ENCODE results near the gene B3GNT7. TPM values are rescaled to one million over a fixed set of nuclear protein-coding genes. Genes with fewer than 3 reads are reported as not detected.

B3GNT7 gene
- total and polyA plus RNA-seq, 2 of the 4 experiments (the other 2 are of a cell fraction) = under 0.01 to 0.03 TPM

DNA sequence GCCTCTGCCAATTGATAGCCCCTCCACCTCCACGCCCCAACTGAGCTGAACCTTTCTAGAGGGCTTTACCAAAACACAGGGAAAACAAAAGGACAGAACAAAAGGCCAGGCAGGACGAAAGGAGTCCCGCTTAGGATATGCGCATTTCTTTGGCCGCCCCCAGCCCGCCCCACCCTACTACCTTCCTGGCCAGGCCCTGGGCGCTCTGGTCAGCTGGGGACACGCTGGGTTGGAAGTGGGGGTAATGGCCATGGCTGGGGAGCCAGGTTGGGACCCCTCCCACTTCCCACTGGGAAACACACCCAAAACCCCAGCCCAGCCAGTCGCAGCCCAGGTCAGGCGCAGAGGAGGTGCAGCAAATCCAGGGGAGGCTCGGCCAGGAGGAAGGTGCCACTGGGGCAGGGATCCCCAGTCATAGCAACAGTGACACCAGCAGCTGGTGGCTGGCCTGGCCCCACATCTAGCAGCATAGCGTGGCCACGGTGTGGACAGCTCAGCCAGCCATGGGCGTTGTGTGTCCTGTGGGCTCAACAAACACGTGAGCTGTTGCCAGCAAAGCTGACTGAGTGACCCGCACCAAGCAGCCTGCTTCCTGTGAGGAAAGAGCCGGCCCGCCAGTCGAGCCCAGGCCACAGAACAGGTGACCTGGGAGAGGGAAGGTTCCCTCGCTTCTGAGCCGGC is 24.6 kb upstream of the B3GNT7 start:
- H3K9me1 ChIP-seq (ENCODE audit: insufficient read depth, low read length) = no peaks in the 10 kb centered on the region
- no peak overlapping the region for H3K27ac ChIP-seq (ENCODE audit: insufficient read depth, low read length)
- ATAC-seq (ENCODE audit: low read depth) (no peak), DNase-seq (no peak)
- H4K91ac ChIP-seq (ENCODE audit: insufficient read depth, low read depth, low read length) = no peak overlapping the region
- no peak overlapping the region for H2BK5ac ChIP-seq (ENCODE audit: low read depth, low read length, poor library complexity, severe bottlenecking)
- H4K5ac ChIP-seq (ENCODE audit: low read depth, low read length) = no peak overlapping the region
- H3K18ac ChIP-seq (ENCODE audit: low read depth, low read length) = no peak overlapping the region
- no peaks in the 10 kb centered on the region; the same call in 1 of the 2 replicates for H3K36me3 ChIP-seq (ENCODE audit: control insufficient read depth, insufficient read depth, low read length)
- no peak overlapping the region for H2AFZ ChIP-seq (replicated peaks; ENCODE audit: low read length, poor library complexity)
- no peak overlapping the region for H3K23ac ChIP-seq (ENCODE audit: low read depth, low read length)
- in situ Hi-C loops (cut with MboI; ENCODE audit: low sequenced_read_pairs) = no loop called here
- H3K9me3 ChIP-seq (ENCODE audit: control insufficient read depth, insufficient read depth, low read length) = no peaks in the 10 kb centered on the region
- H3K14ac ChIP-seq (replicated peaks; ENCODE audit: low read depth, low read length) = no peak overlapping the region
- H4K20me1 ChIP-seq (ENCODE audit: insufficient read depth, low read length) = no peaks in the 10 kb centered on the region
- ChIA-PET POLR2A (ENCODE audit: unreplicated experiment) (no interaction called here), CTCF (no interaction called here)
- no peak overlapping the region for H3K4me2 ChIP-seq (ENCODE audit: low read depth, low read length)
- H3K4me3 ChIP-seq (ENCODE audit: insufficient read depth, low read depth, low read length) = no peak overlapping the region
- BruUV-seq (replicated peaks) = no TSS peak
- H2AK5ac ChIP-seq (ENCODE audit: low read depth, low read length) = no peak overlapping the region
- H3K4ac ChIP-seq (ENCODE audit: low read depth, low read length) = no peak overlapping the region
- no peak overlapping the region for H3K9ac ChIP-seq (ENCODE audit: low read depth, low read length)
- no peak overlapping the region for H2BK20ac ChIP-seq (ENCODE audit: low read depth, low read length)
- peaks cover 2% of the 10 kb centered on the region; the same call in 1 of the 2 replicates for H3K27me3 ChIP-seq (ENCODE audit: control insufficient read depth, insufficient read depth, low read length)
- no peak overlapping the region for H4K8ac ChIP-seq (ENCODE audit: low read depth in 2 of 2, low read length in 2 of 2)
- no peaks in the 10 kb centered on the region for H3K79me1 ChIP-seq (ENCODE audit: low read depth in 1 of 2, low read length in 2 of 2)
- WGBS, 2 experiments (ENCODE audit: extremely low coverage in 2 of 2, insufficient read length in 1 of 2) = 84% methylated on average over 4 of the region's 21 CpGs; no CpG with 5 or more reads in 1 of the 2 experiments
- no peak overlapping the region for H3K56ac ChIP-seq (ENCODE audit: extremely low read depth, insufficient read depth, low read length)
- H2AK9ac ChIP-seq (replicated peaks; ENCODE audit: low read depth, low read length, poor library complexity) = peak overlapping the region; percentile 13
- H3K4me1 ChIP-seq (ENCODE audit: control insufficient read depth, insufficient read depth, low read length) = peaks cover 2% of the 10 kb centered on the region; the same call in 1 of the 2 replicates
- no peak overlapping the region for H2BK120ac ChIP-seq (ENCODE audit: low read depth, low read length)
- H2BK15ac ChIP-seq (ENCODE audit: low read depth, low read length) = no peak overlapping the region
- intact Hi-C loops (cut with micrococcal nuclease) = no loop called here
- TF ChIP-seq RAD21 (IDR thresholded peaks at IDR 0.05; ENCODE audit: low read length) (no peak), CHD1 (IDR thresholded peaks at IDR 0.05; ENCODE audit: low read depth, low read length) (no peak), FOS (IDR thresholded peaks at IDR 0.05; ENCODE audit: low read depth, low read length) (no peak), MAZ (IDR thresholded peaks at IDR 0.05; ENCODE audit: borderline replicate concordance, low read depth, low read length) (no peak), RCOR1 (IDR thresholded peaks at IDR 0.05; ENCODE audit: insufficient replicate concordance, low read length) (no peak)
- TF ChIP-seq, protein P1, sequence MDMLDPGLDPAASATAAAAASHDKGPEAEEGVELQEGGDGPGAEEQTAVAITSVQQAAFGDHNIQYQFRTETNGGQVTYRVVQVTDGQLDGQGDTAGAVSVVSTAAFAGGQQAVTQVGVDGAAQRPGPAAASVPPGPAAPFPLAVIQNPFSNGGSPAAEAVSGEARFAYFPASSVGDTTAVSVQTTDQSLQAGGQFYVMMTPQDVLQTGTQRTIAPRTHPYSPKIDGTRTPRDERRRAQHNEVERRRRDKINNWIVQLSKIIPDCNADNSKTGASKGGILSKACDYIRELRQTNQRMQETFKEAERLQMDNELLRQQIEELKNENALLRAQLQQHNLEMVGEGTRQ (IDR thresholded peaks at IDR 0.05; ENCODE audit: low read depth, low read length) = no peak
- TF ChIP-seq, protein P2, sequence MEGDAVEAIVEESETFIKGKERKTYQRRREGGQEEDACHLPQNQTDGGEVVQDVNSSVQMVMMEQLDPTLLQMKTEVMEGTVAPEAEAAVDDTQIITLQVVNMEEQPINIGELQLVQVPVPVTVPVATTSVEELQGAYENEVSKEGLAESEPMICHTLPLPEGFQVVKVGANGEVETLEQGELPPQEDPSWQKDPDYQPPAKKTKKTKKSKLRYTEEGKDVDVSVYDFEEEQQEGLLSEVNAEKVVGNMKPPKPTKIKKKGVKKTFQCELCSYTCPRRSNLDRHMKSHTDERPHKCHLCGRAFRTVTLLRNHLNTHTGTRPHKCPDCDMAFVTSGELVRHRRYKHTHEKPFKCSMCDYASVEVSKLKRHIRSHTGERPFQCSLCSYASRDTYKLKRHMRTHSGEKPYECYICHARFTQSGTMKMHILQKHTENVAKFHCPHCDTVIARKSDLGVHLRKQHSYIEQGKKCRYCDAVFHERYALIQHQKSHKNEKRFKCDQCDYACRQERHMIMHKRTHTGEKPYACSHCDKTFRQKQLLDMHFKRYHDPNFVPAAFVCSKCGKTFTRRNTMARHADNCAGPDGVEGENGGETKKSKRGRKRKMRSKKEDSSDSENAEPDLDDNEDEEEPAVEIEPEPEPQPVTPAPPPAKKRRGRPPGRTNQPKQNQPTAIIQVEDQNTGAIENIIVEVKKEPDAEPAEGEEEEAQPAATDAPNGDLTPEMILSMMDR (conservative IDR thresholded peaks at IDR 0.05; ENCODE audit: low read depth, low read length) = no peak
- TF ChIP-seq, protein P3, sequence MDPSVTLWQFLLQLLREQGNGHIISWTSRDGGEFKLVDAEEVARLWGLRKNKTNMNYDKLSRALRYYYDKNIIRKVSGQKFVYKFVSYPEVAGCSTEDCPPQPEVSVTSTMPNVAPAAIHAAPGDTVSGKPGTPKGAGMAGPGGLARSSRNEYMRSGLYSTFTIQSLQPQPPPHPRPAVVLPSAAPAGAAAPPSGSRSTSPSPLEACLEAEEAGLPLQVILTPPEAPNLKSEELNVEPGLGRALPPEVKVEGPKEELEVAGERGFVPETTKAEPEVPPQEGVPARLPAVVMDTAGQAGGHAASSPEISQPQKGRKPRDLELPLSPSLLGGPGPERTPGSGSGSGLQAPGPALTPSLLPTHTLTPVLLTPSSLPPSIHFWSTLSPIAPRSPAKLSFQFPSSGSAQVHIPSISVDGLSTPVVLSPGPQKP (IDR thresholded peaks at IDR 0.05; ENCODE audit: borderline replicate concordance, low read depth, low read length) = no peak
- dilution Hi-C loops (cut with HindIII; ENCODE audit: low sequenced_read_pairs, unreplicated experiment) = no loop called here

Data from IMR-90 (cell line).